Measurements from ENCODE around the gene GOLGA3.
"Not testable (repeated sequence)": the region's sequence is repeated elsewhere in the genome, so short reads cannot be mapped to it uniquely, and the experiment has no call there.

GOLGA3 gene

DNA sequence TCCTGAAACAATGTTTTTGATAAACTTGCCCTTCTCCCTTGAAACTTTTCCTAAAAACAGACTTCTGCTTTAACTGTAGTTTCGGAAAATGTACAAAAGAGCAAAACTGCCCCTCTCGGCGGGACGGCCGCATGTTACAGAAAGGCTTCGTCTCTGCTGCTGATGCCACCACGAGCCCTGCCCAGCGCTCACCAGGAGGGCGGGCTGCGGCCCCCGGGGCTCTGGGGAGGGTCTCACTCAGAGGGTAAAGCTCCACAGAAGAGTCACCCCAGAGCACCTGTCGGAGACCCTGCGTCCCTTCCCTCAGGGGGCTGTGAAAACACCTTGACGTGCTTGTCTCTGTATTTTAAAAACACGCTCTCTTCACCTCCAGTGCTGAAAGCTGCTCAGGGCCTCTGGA is 12.5 kb upstream of the GOLGA3 start:
- Histone ChIP-seq H3K4me3 (ENCODE audit: low read depth, low read length) (no peak overlapping the region), H3K9me3 (ENCODE audit: control insufficient read depth, insufficient read depth, low read length) (no peaks in the 10 kb centered on the region), H3K36me3 (ENCODE audit: control insufficient read depth, insufficient read depth, low read length) (peaks cover 36% of the 10 kb centered on the region), H3K4me1 (ENCODE audit: control insufficient read depth, insufficient read depth, low read length) (no peaks in the 10 kb centered on the region), H3K27me3 (ENCODE audit: control insufficient read depth, insufficient read depth, low read length) (no peaks in the 10 kb centered on the region), H3K9ac (ENCODE audit: low read depth, low read length) (no peak overlapping the region)

GRCh38 chr12:132840536-132840935 is 11.9 kb upstream of the GOLGA3 start:
- no peaks in the 10 kb centered on the region for H3K4me1 ChIP-seq (ENCODE audit: control insufficient read depth, insufficient read depth, low read length)
- no peaks in the 10 kb centered on the region for H3K9me3 ChIP-seq (ENCODE audit: control insufficient read depth, insufficient read depth, low read length)
- no peak overlapping the region for H3K9ac ChIP-seq (ENCODE audit: low read depth, low read length)
- H3K4me3 ChIP-seq (ENCODE audit: low read depth, low read length), result no peak overlapping the region
- no peaks in the 10 kb centered on the region for H3K27me3 ChIP-seq (ENCODE audit: control insufficient read depth, insufficient read depth, low read length)
- H3K36me3 ChIP-seq (ENCODE audit: control insufficient read depth, insufficient read depth, low read length), result peaks cover 36% of the 10 kb centered on the region

DNA sequence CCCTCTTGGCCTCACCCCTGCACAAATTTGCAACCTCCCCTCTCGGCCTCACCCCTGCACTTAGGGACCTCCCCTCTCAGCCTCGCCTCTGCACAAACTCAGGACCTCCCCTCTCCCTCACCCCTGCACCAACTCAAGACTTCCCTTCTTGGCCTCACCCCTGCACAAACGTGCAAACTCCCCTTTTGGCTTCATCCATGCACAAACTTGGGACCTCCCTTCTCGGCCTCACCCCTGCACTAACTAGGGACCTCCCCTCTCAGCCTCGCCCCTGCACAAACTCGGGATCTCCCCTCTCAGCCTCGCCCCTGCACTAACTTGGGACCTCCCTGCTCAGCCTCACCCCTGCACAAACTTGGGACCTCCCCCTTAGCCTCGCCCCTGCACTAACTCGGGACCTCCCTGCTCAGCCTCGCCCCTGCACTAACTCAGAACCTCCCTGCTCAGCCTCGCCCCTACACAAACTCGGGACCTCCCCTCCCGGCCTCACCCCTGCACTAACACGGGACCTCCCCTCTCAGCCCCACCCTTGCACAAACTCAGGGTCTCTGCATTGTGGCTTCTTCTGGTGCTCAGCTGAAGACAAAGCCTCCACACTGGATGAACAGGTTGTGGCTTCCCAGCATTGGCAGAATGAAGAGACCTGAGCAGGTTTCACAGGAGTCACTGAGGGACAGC is 11.0 kb upstream of the GOLGA3 start:
- Histone ChIP-seq H3K27me3 (ENCODE audit: control insufficient read depth, insufficient read depth, low read length) (no peaks in the 10 kb centered on the region), H3K9ac (ENCODE audit: low read depth, low read length) (no peak overlapping the region), H3K4me3 (ENCODE audit: low read depth, low read length) (no peak overlapping the region), H3K4me1 (ENCODE audit: control insufficient read depth, insufficient read depth, low read length) (no peaks in the 10 kb centered on the region), H3K36me3 (ENCODE audit: control insufficient read depth, insufficient read depth, low read length) (peaks cover 35% of the 10 kb centered on the region), H3K9me3 (ENCODE audit: control insufficient read depth, insufficient read depth, low read length) (no peaks in the 10 kb centered on the region)

GRCh38 chr12:132838410-132839080 is 9.9 kb upstream of the GOLGA3 start:
- H3K9me3 ChIP-seq (ENCODE audit: control insufficient read depth, insufficient read depth, low read length), result no peaks in the 10 kb centered on the region
- no peak overlapping the region for H3K4me3 ChIP-seq (ENCODE audit: low read depth, low read length)
- peaks cover 31% of the 10 kb centered on the region for H3K36me3 ChIP-seq (ENCODE audit: control insufficient read depth, insufficient read depth, low read length)
- H3K9ac ChIP-seq (ENCODE audit: low read depth, low read length), result no peak overlapping the region
- H3K4me1 ChIP-seq (ENCODE audit: control insufficient read depth, insufficient read depth, low read length), result no peaks in the 10 kb centered on the region
- no peaks in the 10 kb centered on the region for H3K27me3 ChIP-seq (ENCODE audit: control insufficient read depth, insufficient read depth, low read length)

DNA sequence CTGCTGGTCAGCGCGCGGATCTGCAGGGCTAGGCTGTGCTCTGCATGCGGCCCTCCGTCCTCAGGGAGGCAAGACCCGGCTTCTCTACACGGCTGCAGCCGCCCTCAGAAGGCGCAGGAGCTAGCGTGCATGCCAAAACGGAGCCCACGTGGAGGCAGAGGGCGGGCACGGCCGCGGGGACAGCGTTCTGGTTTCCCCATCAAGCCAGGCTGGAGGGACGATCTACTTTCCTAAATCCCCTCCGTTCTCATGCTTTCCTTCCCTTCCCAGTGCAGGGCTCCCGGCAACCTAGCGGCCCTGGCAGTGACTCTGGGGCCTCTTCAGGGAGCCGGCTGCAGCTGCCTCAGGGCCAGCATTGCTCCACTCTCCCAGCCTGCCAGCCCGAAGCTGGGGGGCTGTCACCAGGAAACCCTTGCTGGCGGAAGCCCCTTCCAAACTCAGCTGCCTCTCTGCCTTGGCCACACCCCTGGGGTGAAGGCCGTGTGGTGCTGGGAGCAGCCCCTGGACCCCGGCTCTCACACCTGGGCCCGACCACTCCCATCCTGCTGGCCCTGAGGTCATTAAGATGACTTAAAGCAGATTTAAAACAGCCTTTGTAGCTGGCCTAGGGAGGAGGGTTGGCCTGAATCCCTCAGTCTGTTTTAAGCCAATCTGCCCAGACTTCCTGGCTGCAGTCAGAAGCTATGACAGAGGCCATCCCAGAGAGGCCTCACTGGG is 9.2 kb upstream of the GOLGA3 start:
- no peak overlapping the region for H3K9ac ChIP-seq (ENCODE audit: low read depth, low read length)
- no peak overlapping the region for H3K4me3 ChIP-seq (ENCODE audit: low read depth, low read length)
- H3K27me3 ChIP-seq (ENCODE audit: control insufficient read depth, insufficient read depth, low read length), result no peaks in the 10 kb centered on the region
- H3K4me1 ChIP-seq (ENCODE audit: control insufficient read depth, insufficient read depth, low read length), result no peaks in the 10 kb centered on the region
- peaks cover 29% of the 10 kb centered on the region for H3K36me3 ChIP-seq (ENCODE audit: control insufficient read depth, insufficient read depth, low read length)
- no peaks in the 10 kb centered on the region for H3K9me3 ChIP-seq (ENCODE audit: control insufficient read depth, insufficient read depth, low read length)

DNA sequence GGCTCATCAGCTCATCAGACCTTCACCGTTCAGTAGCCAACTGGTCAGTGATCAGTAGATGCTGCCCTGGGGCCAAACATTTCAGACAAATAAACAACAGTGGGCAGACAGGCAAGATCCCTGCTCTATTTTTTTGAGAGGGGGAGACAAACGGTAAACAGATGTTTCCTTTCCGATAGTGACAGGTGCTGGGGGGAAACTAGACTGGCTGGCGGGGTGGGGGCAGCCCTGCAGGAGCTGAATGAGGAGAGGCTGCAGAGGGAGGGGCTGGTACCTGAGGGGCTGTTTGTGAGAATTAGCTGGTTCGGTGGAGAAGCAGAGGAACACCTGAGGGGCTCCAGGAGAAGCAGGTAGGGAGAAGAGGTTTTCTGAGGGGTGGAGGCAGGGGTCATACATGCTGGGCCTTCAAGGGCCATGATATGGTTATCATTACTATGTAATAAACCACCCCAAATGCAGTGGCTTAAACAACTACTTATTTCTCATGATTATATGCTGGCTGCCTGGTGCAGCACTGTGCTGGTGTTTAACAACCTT is 8.2 kb upstream of the GOLGA3 start:
- no peaks in the 10 kb centered on the region for H3K4me1 ChIP-seq (ENCODE audit: control insufficient read depth, insufficient read depth, low read length)
- no peaks in the 10 kb centered on the region for H3K27me3 ChIP-seq (ENCODE audit: control insufficient read depth, insufficient read depth, low read length)
- H3K36me3 ChIP-seq (ENCODE audit: control insufficient read depth, insufficient read depth, low read length), result peaks cover 26% of the 10 kb centered on the region
- no peak overlapping the region for H3K9ac ChIP-seq (ENCODE audit: low read depth, low read length)
- H3K9me3 ChIP-seq (ENCODE audit: control insufficient read depth, insufficient read depth, low read length), result no peaks in the 10 kb centered on the region
- H3K4me3 ChIP-seq (ENCODE audit: low read depth, low read length), result no peak overlapping the region

GRCh38 chr12:132836230-132836629 is 7.6 kb upstream of the GOLGA3 start:
- not testable (repeated sequence) for H3K9me3 ChIP-seq (ENCODE audit: control insufficient read depth, insufficient read depth, low read length); H3K9ac ChIP-seq (ENCODE audit: low read depth, low read length); H3K4me1 ChIP-seq (ENCODE audit: control insufficient read depth, insufficient read depth, low read length); H3K27me3 ChIP-seq (ENCODE audit: control insufficient read depth, insufficient read depth, low read length); H3K4me3 ChIP-seq (ENCODE audit: low read depth, low read length)
- H3K36me3 ChIP-seq (ENCODE audit: control insufficient read depth, insufficient read depth, low read length), result peaks cover 27% of the 10 kb centered on the region

DNA sequence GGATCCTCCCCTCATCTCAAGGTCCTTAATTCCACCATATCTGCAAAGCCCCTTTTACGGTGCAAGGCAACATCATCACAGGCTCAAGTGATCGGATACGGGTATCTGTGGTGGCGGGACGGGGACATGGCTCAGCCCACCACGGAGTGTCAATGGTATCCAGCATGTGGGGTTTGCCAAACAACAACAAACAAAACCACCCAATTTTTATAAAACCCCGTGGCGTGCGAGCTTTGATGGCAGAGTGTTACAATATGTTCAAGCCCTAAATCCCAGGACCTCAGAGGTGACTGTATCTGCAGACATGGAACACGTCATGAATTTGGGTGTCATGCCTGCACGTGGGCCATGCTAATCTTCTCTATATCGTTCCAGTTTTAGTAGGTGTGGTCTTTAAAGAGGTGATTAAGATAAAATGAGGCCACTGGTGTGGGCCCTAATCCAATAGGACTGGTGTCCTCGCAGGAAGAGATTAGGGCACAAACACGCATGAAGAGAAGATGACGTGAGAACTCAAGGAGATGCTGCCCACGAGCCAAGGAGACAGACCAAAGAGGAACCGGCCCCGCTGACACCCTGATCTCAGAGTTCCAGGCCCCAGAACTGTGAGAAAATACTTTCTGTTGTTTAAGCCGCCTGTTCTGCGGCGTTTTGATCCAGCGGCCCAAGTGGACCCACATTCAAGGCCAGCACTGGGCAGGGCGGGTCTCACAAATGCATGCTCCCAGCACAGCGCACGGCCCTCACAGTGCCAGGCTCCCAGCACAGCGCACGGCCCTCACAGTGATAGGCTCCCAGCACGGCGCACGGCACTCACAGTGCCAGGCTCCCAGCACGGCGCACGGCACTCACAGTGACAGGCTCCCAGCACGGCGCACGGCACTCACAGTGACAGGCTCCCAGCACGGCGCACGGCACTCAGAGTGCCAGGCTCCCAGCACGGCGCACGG is 6.7 kb upstream of the GOLGA3 start:
- Histone ChIP-seq H3K9me3 (ENCODE audit: control insufficient read depth, insufficient read depth, low read length) (no peaks in the 10 kb centered on the region), H3K36me3 (ENCODE audit: control insufficient read depth, insufficient read depth, low read length) (peaks cover 25% of the 10 kb centered on the region), H3K27me3 (ENCODE audit: control insufficient read depth, insufficient read depth, low read length) (no peaks in the 10 kb centered on the region), H3K4me3 (ENCODE audit: low read depth, low read length) (no peak overlapping the region), H3K9ac (ENCODE audit: low read depth, low read length) (no peak overlapping the region), H3K4me1 (ENCODE audit: control insufficient read depth, insufficient read depth, low read length) (no peaks in the 10 kb centered on the region)

- Histone ChIP-seq H3K4me3 (ENCODE audit: low read depth, low read length) (no peak overlapping the region), H3K9ac (ENCODE audit: low read depth, low read length) (no peak overlapping the region), H3K36me3 (ENCODE audit: control insufficient read depth, insufficient read depth, low read length) (peaks cover 17% of the 10 kb centered on the region), H3K9me3 (ENCODE audit: control insufficient read depth, insufficient read depth, low read length) (no peaks in the 10 kb centered on the region), H3K4me1 (ENCODE audit: control insufficient read depth, insufficient read depth, low read length) (peaks cover 3% of the 10 kb centered on the region), H3K27me3 (ENCODE audit: control insufficient read depth, insufficient read depth, low read length) (no peaks in the 10 kb centered on the region)
Measured at GRCh38 chr12:132834181-132834711, 5.6 kb upstream of the GOLGA3 start.

DNA sequence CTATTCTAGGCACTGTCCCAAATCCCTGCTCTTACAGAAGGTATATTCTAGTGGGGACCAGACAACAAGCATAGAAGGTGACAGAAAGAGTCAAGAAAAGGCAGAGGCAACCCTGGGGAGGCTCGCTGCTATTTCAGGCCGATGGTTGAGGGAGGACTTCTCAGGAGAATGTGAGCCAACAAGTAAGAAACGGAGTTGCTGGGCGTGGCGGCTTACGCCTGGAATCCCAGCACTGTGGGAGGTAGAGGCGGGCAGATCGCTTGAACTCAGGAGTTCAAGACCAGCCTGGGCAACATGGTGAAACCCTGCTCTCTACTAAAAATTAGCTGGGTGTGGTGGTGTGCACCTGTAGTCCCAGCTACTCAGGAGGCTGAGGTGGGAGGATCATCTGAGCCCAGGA is 4.7 kb upstream of the GOLGA3 start:
- H3K27me3 ChIP-seq (ENCODE audit: control insufficient read depth, insufficient read depth, low read length), result no peaks in the 10 kb centered on the region
- no peak overlapping the region for H3K4me3 ChIP-seq (ENCODE audit: low read depth, low read length)
- H3K36me3 ChIP-seq (ENCODE audit: control insufficient read depth, insufficient read depth, low read length), result peaks cover 12% of the 10 kb centered on the region
- H3K9me3 ChIP-seq (ENCODE audit: control insufficient read depth, insufficient read depth, low read length), result no peaks in the 10 kb centered on the region
- H3K9ac ChIP-seq (ENCODE audit: low read depth, low read length), result no peak overlapping the region
- peaks cover 3% of the 10 kb centered on the region for H3K4me1 ChIP-seq (ENCODE audit: control insufficient read depth, insufficient read depth, low read length)

DNA sequence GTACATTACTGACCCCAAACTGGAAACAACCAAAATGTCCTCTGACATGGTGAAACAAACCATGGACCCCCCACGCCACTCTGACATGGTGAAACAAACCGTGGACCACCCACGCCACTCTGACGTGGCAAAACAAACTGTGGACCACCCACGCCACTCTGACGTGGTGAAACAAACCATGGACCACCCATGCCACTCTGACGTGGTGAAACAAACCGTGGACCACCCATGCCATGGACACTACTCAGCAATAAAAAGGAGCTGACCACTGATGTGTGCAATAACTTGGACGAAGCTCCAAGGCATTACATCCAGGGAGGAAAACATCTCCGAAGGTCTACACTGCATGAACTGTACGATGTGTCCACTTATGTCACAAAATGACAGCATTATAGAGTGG is 3.1 kb upstream of the GOLGA3 start:
- Histone ChIP-seq H3K9me3 (ENCODE audit: control insufficient read depth, insufficient read depth, low read length) (no peaks in the 10 kb centered on the region), H3K4me1 (ENCODE audit: control insufficient read depth, insufficient read depth, low read length) (peaks cover 3% of the 10 kb centered on the region), H3K4me3 (ENCODE audit: low read depth, low read length) (no peak overlapping the region), H3K9ac (ENCODE audit: low read depth, low read length) (peak overlapping the region; percentile 24), H3K27me3 (ENCODE audit: control insufficient read depth, insufficient read depth, low read length) (no peaks in the 10 kb centered on the region), H3K36me3 (ENCODE audit: control insufficient read depth, insufficient read depth, low read length) (peaks cover 5% of the 10 kb centered on the region)

Measured in iPS-15b (cell line).